ENCODE data around the gene ATP2B2. TPM values are rescaled to one million over a fixed set of nuclear protein-coding genes. Genes with fewer than 3 reads are reported as not detected.

The ATP2B2 gene
- total and polyA plus RNA-seq, 2 of the 8 experiments (the other 6 are each of a cell fraction or from before 2014, with no cell fraction given), result 0.14 to 1.2 TPM

DNA sequence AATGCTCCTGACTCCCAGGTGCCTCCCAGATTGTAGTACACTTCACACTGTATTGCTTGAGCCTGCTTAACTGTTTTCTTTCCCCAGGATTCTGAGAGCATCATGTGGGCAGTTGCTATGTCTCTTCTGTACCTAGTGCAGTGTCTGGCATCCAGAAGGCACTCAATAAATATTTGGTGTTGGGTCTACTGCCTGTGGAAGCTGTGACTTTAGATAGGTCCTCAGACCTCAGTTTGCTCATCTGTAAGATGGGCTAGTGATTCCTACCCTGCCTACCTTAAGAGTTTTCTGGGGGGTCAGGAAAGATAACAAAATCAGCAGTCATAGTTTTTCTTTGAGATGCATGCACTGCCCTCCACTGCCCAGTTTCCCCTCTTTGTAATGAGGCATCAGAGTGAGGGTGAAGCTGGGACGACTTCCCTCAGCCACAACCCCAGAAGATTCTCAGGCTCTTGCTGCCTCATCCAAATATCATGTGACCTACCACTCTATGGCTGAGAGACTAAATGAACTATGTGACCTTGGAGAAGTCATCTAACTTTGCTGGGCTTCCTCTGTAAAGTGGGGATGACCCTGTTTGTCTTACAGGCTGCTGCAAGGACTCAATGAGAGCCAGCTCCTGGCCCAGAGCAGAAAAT, 50.4 kb downstream of the ATP2B2 start (continued):
- TF ChIP-seq, protein P1, sequence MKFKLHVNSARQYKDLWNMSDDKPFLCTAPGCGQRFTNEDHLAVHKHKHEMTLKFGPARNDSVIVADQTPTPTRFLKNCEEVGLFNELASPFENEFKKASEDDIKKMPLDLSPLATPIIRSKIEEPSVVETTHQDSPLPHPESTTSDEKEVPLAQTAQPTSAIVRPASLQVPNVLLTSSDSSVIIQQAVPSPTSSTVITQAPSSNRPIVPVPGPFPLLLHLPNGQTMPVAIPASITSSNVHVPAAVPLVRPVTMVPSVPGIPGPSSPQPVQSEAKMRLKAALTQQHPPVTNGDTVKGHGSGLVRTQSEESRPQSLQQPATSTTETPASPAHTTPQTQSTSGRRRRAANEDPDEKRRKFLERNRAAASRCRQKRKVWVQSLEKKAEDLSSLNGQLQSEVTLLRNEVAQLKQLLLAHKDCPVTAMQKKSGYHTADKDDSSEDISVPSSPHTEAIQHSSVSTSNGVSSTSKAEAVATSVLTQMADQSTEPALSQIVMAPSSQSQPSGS (IDR thresholded peaks at IDR 0.05; ENCODE audit: low read length), result no peak
- TF ChIP-seq EP300 (IDR thresholded peaks at IDR 0.05; ENCODE audit: borderline replicate concordance in 1 of 2, low read depth in 2 of 2, low read length in 2 of 2), result no peak
- TF ChIP-seq TAF1 (IDR thresholded peaks at IDR 0.05; ENCODE audit: low read depth, low read length), result no peak
- TF ChIP-seq SIN3A (conservative IDR thresholded peaks at IDR 0.05 in 1 of 2, IDR thresholded peaks at IDR 0.05 in 1 of 2; ENCODE audit: low read depth in 1 of 2, low read length in 2 of 2), result no peak
- no peak for TF ChIP-seq GTF2F1 (IDR thresholded peaks at IDR 0.05; ENCODE audit: borderline replicate concordance, low read depth, low read length)
- TF ChIP-seq PHF8 (conservative IDR thresholded peaks at IDR 0.05; ENCODE audit: low read depth, low read length), result no peak
- no peak for TF ChIP-seq YY1 (IDR thresholded peaks at IDR 0.05; ENCODE audit: low read depth, low read length)
- no peak for TF ChIP-seq TCF12 (IDR thresholded peaks at IDR 0.05; ENCODE audit: low read depth, low read length)

Data from H1 (cell line).